OCI-M1 (cell line): ENCODE measurements around the gene SORL1-AS1.

Source experiments
- DNase-seq: peaks from one replicate; lab custom pipeline; 2025; lab: John Stamatoyannopoulos, UW

SORL1-AS1 gene

DNA sequence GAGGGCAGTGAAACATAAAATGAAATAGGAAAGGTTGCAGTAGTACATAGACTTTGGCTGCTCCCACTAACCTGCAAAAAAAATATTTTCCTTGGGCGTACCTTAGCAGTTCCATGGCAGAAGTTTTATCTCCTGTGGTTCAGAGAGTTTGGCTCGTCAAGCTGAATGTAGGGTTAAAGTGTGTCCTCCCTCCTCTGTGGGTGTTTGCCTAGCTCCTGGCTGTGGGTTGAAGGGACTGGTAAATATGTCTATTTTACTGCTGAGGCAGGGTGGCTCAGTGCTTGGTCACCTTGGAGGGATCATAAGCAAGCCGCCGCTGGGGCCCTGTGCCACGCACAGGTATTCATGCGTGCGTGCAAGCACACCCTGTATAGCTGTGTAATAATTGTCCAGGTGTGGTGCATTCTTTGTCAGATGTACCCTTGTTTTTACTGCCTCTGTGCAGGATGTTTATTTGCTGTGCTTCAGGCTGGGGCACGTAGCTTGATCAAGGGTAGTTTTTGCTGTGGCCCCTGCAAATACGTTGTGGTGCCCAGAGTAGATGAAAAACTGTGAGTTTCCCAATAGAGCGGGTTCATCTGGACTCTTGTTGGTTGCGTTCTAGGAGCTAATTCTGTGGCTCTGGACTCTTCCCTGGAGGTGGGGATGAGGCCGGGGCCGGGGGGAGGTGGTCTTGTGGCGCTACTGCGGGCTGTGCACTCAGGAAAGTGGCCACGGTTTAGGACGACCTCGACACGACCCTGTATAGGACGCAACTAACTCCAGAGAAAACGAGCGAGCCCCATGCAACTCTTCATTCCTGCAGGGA lies 1.4 kb downstream of the SORL1-AS1 start:
- DNase-seq = no peak

DNA sequence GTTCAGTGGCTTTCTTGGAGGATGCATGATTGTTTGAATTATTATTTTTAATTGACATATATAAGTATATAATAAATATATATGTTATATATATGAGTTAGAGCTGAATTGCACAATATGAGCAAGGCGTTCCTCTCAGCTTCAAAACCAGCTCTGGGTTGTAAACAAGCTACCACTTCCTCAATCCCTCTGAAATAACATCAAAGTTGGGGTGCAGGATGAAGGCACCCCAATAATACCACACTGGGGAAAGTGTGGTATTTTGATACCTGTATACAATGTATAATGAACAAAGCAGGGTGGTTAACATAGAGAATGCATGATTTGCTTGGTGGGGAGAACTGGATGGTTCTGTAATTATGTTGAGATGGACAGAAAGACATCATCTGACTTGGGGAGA lies 2.4 kb downstream of the SORL1-AS1 start:
- DNase-seq = no peak

DNA sequence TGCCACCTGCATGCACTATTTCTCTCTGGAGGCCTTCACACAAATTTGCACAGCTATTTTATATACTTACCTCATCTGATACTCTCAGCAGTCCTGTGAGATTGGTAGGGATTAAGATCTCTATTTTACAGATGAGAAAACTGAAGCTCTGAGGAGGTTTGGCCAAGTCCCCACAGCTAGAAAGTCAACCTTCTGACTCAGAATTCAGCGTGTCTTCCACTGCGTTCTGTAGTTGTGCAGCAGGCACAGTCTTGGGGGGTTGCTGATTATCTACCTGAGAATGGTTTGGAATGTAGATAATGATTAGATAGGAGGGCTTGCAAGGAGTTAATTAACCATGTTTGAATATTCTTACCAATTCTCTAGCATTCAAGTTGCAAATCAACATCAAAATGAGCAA lies 3.1 kb downstream of the SORL1-AS1 start:
- DNase-seq = no peak

DNA sequence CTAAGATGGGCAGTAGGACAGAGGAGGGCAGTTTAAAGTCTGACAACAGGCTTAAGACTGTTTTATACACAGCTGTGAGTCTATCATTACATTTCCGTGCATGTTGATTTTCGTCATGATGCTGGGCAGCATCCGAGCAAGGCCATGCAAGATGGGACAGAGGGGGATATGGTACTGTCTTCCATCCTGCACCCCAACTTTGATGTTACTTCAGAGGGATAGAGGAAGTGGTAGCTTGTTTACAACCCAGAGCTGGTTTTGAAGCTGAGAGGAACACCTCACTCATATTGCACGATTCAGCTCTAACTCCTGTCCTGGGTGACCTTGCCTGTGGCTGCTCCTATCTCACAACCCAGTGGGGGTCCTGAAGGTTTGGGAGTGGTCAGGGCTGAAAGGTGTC lies 3.6 kb downstream of the SORL1-AS1 start:
- DNase-seq = no peak

DNA sequence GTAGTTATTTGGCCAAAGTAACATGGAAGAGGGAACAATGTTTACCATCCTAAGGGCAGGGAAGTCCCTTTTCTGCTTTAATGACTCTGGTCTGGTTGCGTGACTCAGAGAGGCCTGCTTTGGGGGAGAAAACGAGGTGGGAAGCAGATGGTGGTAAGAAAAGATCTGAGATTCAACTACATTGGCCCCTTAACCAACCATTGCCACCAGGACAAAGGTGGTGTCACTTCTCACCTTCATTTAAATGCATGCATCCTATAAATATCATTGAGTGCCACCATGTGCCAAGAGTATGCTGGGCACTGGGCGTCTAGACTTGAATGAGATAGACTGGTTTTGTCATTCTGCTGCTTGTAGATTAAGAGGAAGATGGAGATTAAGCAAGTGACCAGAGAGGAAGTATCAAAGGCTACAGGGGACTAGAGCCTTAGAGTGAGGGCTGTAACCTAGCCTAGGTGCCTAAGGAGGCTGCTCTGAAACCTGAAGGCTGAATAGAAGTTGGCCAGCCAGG lies 4.3 kb downstream of the SORL1-AS1 start:
- no peak for DNase-seq

DNA sequence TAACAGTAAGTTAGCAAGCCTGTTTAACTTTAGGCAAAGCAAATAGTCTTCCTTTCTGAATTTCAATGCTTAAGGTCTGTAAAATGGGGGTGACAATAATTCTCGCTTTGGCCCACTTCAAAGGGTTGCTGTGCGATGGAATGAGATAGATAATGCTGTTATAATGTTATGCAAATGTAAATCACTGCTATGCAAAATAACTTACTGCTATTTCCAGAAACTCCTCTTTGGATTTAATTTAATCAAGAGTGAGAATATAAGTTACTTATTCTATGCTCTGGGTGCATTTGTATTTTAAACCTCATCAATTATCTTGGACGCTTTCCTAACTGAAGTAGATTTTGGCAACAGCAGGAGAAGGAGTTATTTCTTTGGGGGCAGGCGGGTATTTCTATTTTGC lies 4.8 kb downstream of the SORL1-AS1 start:
- no peak for DNase-seq

DNA sequence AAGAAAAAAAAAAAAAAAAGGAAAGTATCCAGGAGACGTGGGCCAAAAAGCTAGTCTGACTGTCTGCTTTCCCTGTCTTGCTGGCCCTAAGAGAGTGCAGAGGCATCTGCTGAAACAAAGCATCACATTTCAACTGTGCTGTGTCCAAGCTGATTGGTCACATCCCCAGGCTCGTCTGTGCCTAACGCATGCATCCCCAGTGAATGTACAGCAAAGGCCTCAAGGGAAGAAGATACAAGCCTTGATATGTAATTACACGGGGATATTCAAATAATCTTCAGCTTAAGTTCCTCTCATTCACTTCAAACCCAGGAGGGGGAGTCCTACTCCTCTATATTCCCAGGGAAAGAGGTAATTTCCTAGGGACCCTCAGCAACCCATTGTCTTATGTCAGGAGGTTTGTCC lies 6.0 kb downstream of the SORL1-AS1 start:
- DNase-seq = no peak

DNA sequence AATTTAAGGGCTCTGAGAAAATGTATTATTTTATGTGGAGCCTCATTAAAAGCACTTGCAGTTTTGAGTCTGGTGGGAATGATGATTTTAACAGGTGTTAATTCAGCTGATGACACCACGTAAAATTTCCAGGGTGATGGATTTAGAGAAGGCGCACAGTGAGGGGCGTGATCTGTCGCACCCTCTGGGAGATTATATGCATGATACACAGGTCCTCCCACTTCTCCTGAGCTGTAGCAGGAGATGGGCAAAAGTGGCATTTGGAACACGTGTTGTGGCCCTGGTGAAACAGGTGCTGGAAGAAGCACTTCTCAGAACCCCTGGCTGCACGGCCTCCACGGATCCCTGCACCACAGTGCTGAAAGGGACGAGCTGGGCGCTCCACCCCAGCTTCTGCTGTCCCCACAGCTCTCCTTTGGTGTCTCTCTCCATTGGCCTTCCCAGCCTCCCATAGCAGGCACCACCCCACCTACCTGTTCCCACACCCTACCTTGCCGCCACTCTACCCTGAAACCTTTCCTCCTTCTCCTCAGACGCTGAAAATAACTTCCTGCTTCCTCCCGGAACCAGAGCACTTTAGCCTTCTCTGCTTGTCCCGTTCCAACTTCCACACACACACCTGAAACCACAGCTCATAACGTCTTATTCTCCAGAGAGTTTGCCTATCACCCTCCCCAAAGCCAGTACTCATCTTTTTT lies 7.5 kb downstream of the SORL1-AS1 start:
- no peak for DNase-seq

DNA sequence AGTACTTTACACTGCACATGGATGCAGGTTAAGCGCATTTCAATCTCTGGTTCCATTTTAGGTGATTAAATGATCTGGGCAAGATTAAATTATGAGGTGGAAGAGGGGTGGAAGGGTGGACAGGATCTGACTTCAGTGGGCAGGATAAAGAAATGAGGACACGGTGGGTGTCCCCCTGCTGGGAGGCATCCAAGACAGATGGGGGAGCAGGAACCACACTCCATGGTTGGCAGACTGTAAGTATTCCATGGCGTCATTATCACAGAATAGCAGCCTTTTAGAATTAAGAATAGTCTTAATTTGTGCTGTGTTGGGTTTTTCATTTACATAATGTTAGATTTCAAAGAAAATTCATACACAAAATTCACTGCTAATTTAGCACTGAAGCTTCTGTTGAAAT lies 8.2 kb downstream of the SORL1-AS1 start:
- DNase-seq = no peak

DNA sequence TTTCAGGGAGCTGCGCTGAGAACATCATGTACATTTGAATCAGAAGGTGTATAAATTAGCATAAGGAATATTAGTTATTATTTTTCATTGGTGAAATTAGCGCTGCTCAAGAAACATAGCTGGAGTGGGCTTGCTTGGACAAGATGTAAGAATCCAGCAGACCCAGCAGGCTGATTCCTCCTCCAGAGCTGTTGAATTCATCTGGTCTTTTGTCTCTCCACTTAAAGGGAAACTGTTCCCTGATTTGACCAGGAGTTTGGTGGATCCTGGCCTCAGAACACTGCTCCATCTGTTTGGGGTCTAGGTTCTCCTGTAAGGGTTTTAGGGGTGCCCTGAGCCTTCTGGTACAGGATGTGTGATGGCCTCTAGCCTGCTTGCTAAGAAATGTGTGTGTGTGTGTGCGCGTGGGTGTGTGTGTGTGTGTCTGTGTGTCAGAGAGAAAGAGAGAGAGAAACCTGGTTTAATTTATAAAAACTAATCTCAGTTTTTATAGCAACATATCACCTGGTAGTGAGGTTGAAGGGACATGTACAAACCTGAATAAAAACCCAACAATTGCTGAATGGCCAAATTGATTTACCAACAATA lies 9.0 kb downstream of the SORL1-AS1 start:
- no peak for DNase-seq

DNA sequence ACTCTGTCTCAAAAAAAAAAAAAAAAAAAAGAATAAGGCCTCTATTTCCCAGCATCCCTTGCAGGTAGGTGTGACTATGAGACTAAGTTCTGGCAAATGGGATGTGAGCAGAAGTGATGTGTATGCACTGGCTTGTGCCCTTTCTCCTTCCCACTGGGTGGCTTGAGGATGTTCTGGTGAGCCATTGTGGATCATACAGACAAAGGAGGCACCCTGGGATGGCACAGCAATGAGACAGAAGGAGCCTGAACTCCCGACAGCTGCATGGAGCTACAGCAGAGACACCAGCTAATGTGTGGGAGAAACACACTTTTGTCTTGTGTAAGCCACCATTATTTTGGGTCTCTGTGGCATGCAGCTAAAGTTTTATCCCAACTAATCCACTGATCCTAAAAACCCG lies 11.2 kb downstream of the SORL1-AS1 start:
- no peak for DNase-seq

DNA sequence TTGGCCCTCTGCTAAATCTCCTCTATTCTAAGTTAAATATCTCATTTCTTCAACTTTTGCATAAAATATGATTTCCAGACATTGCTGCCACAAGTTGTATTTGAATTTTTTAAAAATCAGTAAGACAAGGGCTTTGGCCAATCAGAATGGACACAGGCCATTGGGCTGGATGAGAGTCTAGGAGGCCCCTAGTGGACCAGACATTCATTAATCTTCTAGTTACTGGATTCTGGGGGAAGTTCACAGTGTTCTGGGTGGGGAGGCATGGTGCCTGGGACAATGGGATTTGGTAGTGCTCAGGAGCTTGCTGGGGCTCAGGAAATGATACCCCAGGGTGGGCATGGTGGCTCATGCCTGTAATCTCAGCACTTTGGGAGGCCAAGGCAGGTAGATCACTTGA lies 13.0 kb downstream of the SORL1-AS1 start:
- DNase-seq = no peak

DNA sequence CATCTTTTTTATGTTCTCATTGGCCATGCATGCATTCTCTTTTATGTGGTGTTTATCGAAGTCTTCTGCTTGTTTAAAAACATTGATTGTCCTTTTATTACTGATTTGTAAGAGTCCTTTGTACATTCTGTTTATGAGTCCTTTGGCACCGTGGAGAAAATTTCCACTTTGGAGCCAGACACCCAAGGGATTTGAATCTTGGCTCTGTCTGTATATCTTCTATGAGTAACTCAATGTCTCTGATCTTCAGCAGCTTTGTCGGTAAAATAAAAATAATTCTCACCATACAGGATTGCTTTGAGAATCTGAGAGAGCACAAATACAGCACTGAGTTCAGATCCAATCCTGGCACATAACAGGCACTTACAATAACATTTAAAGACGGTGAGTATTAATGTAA lies 13.4 kb downstream of the SORL1-AS1 start:
- DNase-seq = no peak

DNA sequence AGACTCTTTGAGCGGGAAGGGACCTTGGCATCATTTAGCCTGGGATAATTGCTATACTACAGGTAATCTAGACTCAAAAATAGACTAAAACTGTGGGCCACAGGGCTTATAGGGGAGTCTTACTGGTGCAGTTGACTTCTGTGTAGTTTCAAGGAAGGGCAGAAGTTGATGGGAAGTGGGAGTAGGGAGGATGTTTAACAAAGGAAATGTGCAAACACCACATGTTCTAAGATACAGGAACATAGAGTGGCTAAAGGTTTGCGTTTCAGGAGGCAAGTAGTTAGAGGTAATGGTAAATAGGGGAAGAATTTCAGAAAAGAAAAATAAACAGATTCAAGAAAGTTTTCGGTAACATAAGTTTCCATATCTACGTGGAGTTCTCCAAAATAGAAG lies 15.1 kb downstream of the SORL1-AS1 start:
- DNase-seq = no peak

DNA sequence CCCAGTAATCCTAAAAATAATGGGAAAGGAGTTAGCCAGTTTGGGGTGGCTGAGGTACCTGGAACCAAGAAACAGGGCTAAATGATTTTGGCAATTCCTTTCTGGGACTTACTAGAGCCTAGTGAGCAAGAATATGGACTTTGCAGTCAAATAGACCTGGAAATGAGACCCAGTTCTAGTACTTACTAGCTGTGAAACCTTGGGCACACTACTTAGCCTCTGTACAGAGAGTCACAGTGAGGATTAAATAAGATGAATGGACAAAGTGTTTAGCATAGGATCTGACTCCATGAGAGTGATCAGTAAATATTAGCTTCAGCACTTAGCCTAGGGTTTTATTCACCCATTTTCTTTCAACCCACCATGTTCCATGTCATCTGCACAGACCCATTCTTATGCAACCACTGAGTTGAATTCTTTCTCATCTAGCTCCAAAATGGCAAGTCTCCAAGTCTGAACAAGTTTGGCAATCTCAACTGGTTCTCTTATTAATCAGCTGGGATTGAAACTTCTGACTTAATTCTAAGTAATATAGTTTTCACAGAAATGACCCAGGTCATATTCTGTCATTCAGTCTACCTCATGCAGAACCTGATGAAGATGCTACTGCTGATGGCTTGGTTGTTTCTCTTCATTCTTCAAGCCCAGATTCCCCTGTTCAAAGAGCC lies 15.6 kb downstream of the SORL1-AS1 start:
- DNase-seq = no peak

DNA sequence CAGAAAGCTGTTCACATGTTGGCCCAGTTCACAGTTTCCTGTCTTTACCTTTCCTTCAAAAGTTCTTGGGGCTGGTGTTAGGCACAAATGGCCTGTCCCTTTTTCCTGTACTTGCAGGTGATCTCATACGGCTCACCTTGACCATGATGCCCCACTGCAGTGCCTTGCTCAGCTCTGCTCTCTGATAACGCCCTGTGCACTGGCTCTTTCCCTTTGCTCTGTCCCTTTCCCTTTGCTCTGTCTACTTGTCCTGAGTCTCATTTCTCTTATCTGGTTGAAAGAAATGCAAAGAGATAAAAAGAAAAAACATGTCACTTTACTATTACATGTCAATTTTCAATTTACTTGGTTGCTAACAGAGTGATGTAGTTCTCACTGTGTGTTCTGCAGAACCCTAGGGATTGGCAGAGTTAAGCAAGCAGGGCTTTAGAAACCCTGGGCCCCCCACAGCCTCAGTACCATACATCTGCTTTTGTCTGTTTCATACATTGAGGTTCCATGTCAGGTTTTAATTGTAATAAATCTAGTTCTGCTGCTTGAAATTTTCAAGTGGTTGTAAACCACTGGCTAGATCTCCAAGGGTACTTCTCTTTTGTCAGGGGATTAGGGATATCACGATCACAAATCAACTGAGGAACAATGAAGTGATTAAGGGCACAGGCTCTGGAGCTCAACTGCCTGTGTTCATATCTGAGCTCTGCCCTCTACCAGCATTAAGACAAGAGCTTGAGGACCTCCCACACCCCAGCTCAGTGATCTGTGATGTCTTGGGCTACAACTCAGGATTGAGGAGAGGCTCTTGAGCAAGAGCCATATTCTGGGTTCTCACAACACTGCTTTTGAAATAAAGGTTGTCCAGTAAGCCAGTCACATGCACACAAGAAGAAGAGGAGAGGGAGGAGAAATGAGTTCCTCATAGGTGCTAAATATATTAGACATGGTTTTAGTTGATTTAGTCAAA lies 16.9 kb downstream of the SORL1-AS1 start:
- DNase-seq = no peak

DNA sequence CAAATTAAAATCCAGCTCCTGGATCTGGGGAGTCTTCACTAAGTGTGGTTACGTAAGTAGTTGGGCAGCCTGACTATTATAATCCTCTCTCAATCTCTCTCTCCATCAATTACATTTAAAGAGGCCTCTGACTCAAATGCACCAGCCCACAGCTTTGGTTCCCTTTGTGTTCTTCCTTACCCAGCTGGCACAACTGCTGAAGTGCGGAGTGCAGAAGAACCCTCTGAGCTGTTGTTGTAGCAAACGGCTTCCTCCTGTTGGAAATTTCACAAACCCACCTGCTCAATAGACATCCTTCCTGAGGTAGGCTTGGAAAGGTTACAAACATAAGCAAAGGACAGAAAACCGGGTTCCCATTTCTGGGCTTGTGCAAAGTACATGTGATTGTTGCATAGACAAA lies 17.6 kb downstream of the SORL1-AS1 start:
- DNase-seq = no peak

DNA sequence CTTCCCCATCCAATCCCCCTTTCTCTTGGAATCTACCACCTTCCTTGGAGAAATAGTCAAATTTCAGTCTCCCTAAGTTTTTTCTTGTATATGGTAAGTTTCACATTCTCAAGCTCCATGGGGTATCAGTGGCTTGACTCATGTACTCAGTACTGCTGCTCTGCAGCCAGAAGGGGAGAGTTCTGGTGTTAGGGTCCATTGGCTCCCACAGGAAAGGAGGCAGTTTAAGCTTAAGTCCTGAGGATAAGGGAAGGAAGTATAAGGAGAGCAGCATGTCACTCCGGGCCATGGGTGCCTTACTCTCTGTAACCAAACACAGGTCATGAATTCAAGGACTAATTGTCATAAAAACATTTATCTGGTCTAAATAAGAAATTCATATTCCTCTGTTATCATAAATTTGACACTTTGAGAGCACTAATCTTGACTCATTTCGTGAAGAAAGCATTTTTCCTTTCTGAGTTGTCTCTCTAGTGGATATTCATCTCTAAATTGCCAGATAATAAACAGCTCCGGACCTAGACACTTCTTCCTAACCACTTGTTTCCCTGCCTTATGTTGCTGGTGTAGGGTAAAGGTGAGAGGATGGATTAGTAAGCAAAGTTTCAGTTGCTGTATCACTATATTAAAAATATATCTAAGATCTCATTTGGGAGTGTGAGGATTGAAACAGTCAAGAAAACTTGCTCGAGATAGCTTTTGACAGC lies 20.8 kb downstream of the SORL1-AS1 start:
- DNase-seq = no peak

DNA sequence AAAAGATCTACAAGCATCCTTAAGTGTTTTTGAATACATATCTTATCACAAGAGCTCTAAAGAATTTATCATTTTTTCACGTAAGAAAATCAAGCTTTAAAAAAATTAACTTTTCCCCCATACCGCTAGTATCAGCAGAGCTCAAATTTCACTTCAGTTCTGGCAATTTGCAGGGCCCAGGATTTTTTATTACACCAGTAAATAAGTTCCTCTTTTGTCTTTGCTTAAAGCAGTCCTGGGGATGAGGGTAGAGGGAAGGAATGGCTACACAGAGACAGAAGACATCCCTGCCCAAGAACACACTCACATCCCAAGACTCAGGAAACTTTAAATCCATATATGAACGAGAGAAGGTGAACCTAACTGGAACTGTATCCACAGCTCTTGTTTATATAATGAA lies 23.2 kb downstream of the SORL1-AS1 start:
- peak; percentile 29 for DNase-seq

DNA sequence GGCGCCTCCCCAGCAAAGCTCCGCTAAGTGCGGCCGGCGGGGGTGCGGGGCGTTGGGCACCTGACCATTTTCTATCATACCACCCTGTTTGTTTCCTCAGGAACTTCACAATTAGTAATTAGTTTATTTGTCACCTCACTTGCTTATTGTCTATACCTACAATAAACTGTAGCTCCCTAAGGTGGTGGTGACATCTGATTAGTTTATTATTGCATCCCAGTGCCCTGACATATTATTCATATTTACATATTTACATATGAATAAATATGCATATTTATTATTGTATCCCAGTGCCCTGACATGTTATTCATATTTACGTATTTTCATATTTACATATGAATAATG lies 25.4 kb downstream of the SORL1-AS1 start:
- DNase-seq = no peak
